CD14-positive monocyte (primary cell): Measurements from ENCODE around the gene BFSP2. TPM values are rescaled to one million over a fixed set of nuclear protein-coding genes. Genes with fewer than 3 reads are reported as not detected.

ENCODE experiments used
- DNase-seq, 3 donors: peaks; one replicate each; pipeline ENCODE4 v3.0.0-alpha.2; 2011 to 2022
- H2AFZ ChIP-seq: 2 replicates; pipeline ENCODE4 v1.6.0; 2012; ENCODE audit warnings: mild to moderate bottlenecking, low read depth, low read length, inconsistent platforms; ENCODE audit not compliant: insufficient read depth, poor library complexity, severe bottlenecking
- H3K27ac ChIP-seq, 2 donors: 1 replicate in 1 of 2; 2 replicates in 1 of 2; pipeline ENCODE4 v1.5.1; 2012 to 2013; ENCODE audit warnings: low read length in 2 of 2, control low read depth in 1 of 2, inconsistent platforms in 1 of 2, low read depth in 1 of 2, mild to moderate bottlenecking in 1 of 2
- H3K27me3 ChIP-seq, 2 donors: one replicate each; pipeline versions ENCODE4 v1.6.0 to v1.6.1; 2011 to 2013; ENCODE audit warnings: low read length in 2 of 2; ENCODE audit not compliant: control insufficient read depth in 2 of 2, insufficient read depth in 2 of 2
- H3K36me3 ChIP-seq, 2 donors: replicated peaks in 1 of 2; 1 replicate in 1 of 2; 2 replicates in 1 of 2; pipeline versions ENCODE4 v1.5.1 to v1.6.1; 2012 to 2013; ENCODE audit warnings: low read length in 2 of 2, control low read depth in 1 of 2, inconsistent platforms in 1 of 2, mild to moderate bottlenecking in 1 of 2; ENCODE audit not compliant: insufficient read depth in 2 of 2, control insufficient read depth in 1 of 2
- H3K4me1 ChIP-seq, 2 donors: 1 replicate in 1 of 2; 2 replicates in 1 of 2; pipeline versions ENCODE4 v1.5.1 to v1.6.1; 2012 to 2013; ENCODE audit warnings: low read length in 2 of 2, control low read depth in 1 of 2, inconsistent platforms in 1 of 2, mild to moderate bottlenecking in 1 of 2, moderate library complexity in 1 of 2; ENCODE audit not compliant: insufficient read depth in 2 of 2, control insufficient read depth in 1 of 2
- H3K4me2 ChIP-seq: replicated peaks from 2 replicates; pipeline ENCODE3; 2012; ENCODE audit warnings: low read length, moderate library complexity, mild to moderate bottlenecking; ENCODE audit not compliant: poor library complexity, severe bottlenecking; ENCODE audit errors: extremely low read depth
- H3K4me3 ChIP-seq, 3 experiments: fragments of 200-600 bp in 1 of 3; sonication (generic) in 1 of 3; replicated peaks in 1 of 3; 1 replicate in 2 of 3; 2 replicates in 1 of 3; pipeline ENCODE4 v1.5.1; 2011 to 2013; ENCODE audit warnings: low read length in 3 of 3, mild to moderate bottlenecking in 3 of 3, control low read depth in 2 of 3, low read depth in 2 of 3, inconsistent platforms in 1 of 3, moderate library complexity in 1 of 3
- H3K79me2 ChIP-seq: 2 replicates; pipeline ENCODE4 v1.6.0; 2012; ENCODE audit warnings: mild to moderate bottlenecking, control low read depth, inconsistent platforms, low read length, moderate library complexity; ENCODE audit not compliant: insufficient read depth
- H3K9ac ChIP-seq: 2 replicates; pipeline ENCODE4 v1.6.0; 2017; ENCODE audit warnings: low read length, mild to moderate bottlenecking; ENCODE audit not compliant: insufficient read depth, poor library complexity, severe bottlenecking
- H3K9me3 ChIP-seq, 2 donors: replicated peaks in 1 of 2; 1 replicate in 1 of 2; 2 replicates in 1 of 2; pipeline versions ENCODE4 v1.5.1 to v1.6.1; 2012 to 2013; ENCODE audit warnings: low read length in 2 of 2, control low read depth in 1 of 2; ENCODE audit not compliant: control insufficient read depth in 1 of 2, insufficient read depth in 1 of 2
- H4K20me1 ChIP-seq: 2 replicates; pipeline ENCODE4 v1.6.0; 2012; ENCODE audit warnings: mild to moderate bottlenecking, low read length, control low read depth, moderate library complexity; ENCODE audit not compliant: insufficient read depth
- H3K27ac Mint-ChIP-seq, 7 donors: one replicate each; pipeline ENCODE4 v1.8.0; 2020; ENCODE audit warnings: mild to moderate bottlenecking in 7 of 7, mixed read lengths in 7 of 7, moderate library complexity in 6 of 7, inconsistent platforms in 2 of 7
- H3K27me3 Mint-ChIP-seq, 3 donors: one replicate each; pipeline ENCODE4 v1.8.0; 2021 to 2022; ENCODE audit warnings: low read depth in 3 of 3, mild to moderate bottlenecking in 3 of 3, mixed read lengths in 3 of 3, moderate library complexity in 3 of 3, inconsistent platforms in 1 of 3
- H3K36me3 Mint-ChIP-seq, 2 donors: one replicate each; pipeline ENCODE4 v1.8.0; 2020; ENCODE audit warnings: mixed read lengths in 2 of 2, inconsistent platforms in 1 of 2, mild to moderate bottlenecking in 1 of 2
- H3K4me1 Mint-ChIP-seq: one replicate; pipeline ENCODE4 v1.8.0; 2020; ENCODE audit warnings: mild to moderate bottlenecking, mixed read lengths
- H3K4me3 Mint-ChIP-seq, 2 donors: one replicate each; pipeline ENCODE4 v1.8.0; 2020; ENCODE audit warnings: mild to moderate bottlenecking in 2 of 2, mixed read lengths in 2 of 2, moderate library complexity in 1 of 2
- H3K9me3 Mint-ChIP-seq, 7 donors: one replicate each; pipeline ENCODE4 v1.8.0; 2020 to 2022; ENCODE audit warnings: mixed read lengths in 7 of 7, mild to moderate bottlenecking in 6 of 7, moderate library complexity in 6 of 7, inconsistent platforms in 2 of 7
- WGBS: methylation state at CpG from one replicate; pipeline ENCODE4 v1.1.5; 2013; ENCODE audit warnings: missing lambda C conversion rate; ENCODE audit not compliant: insufficient coverage; 5-methylcytosine and 5-hydroxymethylcytosine counted together
- intact Hi-C, 2 donors: fragments of 100-400 bp; cut with micrococcal nuclease; formaldehyde crosslinking; loops; one replicate each; pipeline versions ENCODE4 v1.15.0 to v1.15.1; 2023
- polyA plus RNA-seq, 3 donors: library from polyadenylated mRNA; depleted of rRNA in 1 of 3; unstranded in 2 of 3; stranded (reverse) in 1 of 3; fragments of 300-500 nt in 2 of 3; fragments of >200 nt in 1 of 3; fragmentation: Illumina TruSeq in 2 of 3; gene quantifications; 1 replicate in 2 of 3; 2 replicates in 1 of 3; pipeline ENCODE4 v1.2.3, GENCODE V29; 2012 to 2021
- TF ChIP-seq, protein P1 (sequence below): fragments of 200-600 bp; IDR thresholded peaks from one replicate; pipeline ENCODE4 v1.8.0; 2022; ENCODE audit warnings: antibody characterized with exemption, mild to moderate bottlenecking

BFSP2 gene
- polyA plus RNA-seq, 3 donors, result not detected

DNA sequence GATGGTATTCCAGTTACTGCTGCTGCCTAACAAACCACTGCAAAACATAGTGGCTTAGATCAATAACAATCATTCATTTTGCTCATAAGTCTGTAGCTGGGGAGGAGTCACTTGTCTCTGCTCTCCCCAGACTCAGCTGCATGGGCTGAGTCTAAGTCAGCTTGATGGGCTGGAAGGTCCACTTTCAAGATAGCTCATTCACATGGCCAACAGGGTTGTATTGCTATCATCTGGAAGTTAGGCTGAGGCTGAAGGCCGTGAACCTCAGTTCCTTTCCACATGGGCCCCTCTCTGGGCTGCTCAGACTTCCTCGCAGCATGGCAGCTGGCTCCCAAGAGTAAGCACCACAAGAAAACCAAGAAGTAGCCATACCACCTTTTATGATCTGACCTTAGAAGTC is 28.7 kb upstream of the BFSP2 start:
- intact Hi-C loops, result no loop called here
- peaks cover 2 to 4% (median 4%) of the 10 kb centered on the region in 3 donors for H3K27me3 Mint-ChIP-seq
- no peaks in the 10 kb centered on the region for H4K20me1 ChIP-seq
- no peaks in the 10 kb centered on the region for H3K27me3 ChIP-seq
- no peak overlapping the region for H3K4me3 Mint-ChIP-seq
- H3K4me3 ChIP-seq, result no peak overlapping the region
- H3K4me1 ChIP-seq, result no peaks in the 10 kb centered on the region
- TF ChIP-seq, protein P1, sequence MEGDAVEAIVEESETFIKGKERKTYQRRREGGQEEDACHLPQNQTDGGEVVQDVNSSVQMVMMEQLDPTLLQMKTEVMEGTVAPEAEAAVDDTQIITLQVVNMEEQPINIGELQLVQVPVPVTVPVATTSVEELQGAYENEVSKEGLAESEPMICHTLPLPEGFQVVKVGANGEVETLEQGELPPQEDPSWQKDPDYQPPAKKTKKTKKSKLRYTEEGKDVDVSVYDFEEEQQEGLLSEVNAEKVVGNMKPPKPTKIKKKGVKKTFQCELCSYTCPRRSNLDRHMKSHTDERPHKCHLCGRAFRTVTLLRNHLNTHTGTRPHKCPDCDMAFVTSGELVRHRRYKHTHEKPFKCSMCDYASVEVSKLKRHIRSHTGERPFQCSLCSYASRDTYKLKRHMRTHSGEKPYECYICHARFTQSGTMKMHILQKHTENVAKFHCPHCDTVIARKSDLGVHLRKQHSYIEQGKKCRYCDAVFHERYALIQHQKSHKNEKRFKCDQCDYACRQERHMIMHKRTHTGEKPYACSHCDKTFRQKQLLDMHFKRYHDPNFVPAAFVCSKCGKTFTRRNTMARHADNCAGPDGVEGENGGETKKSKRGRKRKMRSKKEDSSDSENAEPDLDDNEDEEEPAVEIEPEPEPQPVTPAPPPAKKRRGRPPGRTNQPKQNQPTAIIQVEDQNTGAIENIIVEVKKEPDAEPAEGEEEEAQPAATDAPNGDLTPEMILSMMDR, result no peak
- WGBS, result 100% methylated on average over 1 of the region's 2 CpGs
- no peaks in the 10 kb centered on the region for H3K36me3 ChIP-seq
- no peak for DNase-seq
- H2AFZ ChIP-seq, result no peak overlapping the region
- H3K79me2 ChIP-seq, result no peaks in the 10 kb centered on the region
- H3K9me3 Mint-ChIP-seq, result no peaks in the 10 kb centered on the region
- H3K4me1 Mint-ChIP-seq, result no peaks in the 10 kb centered on the region
- no peak overlapping the region for H3K4me2 ChIP-seq
- H3K27ac Mint-ChIP-seq, result no peak overlapping the region
- no peaks in the 10 kb centered on the region for H3K36me3 Mint-ChIP-seq
- H3K9me3 ChIP-seq, result no peaks in the 10 kb centered on the region
- no peak overlapping the region for H3K27ac ChIP-seq
- no peak overlapping the region for H3K9ac ChIP-seq

DNA sequence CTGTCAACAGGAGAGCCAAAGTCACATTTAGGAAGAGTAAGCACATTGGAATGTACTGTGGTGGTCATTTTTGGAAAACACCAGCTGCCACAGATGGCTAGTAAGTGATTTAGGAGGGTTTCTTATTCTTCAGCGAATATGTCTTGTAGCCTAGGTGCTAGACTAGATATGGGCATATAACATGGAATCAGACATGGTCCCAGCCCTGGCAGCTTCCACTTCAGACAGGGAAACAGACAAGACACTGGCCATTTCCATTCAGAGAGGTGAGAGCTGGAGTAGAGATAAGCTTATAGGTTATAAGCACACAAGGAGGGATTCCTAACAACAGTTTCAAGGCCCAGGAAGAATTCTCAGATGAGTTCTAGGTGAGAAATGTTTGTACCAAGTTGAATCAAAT is 28.2 kb upstream of the BFSP2 start:
- Histone ChIP-seq H3K9me3 (no peaks in the 10 kb centered on the region), H3K27me3 (no peaks in the 10 kb centered on the region), H3K4me3 (no peak overlapping the region), H3K4me2 (no peak overlapping the region), H3K9ac (no peak overlapping the region), H3K27ac (no peak overlapping the region), H3K36me3 (no peaks in the 10 kb centered on the region), H4K20me1 (no peaks in the 10 kb centered on the region), H2AFZ (no peak overlapping the region), H3K4me1 (no peaks in the 10 kb centered on the region), H3K79me2 (no peaks in the 10 kb centered on the region)
- H3K9me3 Mint-ChIP-seq, result no peaks in the 10 kb centered on the region
- no peak overlapping the region for H3K27ac Mint-ChIP-seq
- intact Hi-C loops, result no loop called here
- H3K4me1 Mint-ChIP-seq, result no peaks in the 10 kb centered on the region
- TF ChIP-seq, protein P1, result no peak
- H3K4me3 Mint-ChIP-seq, result no peak overlapping the region
- no peak for DNase-seq
- peaks cover 2 to 4% (median 4%) of the 10 kb centered on the region in 3 donors for H3K27me3 Mint-ChIP-seq
- WGBS, result no CpG with 5 or more reads among the region's 1 CpG
- H3K36me3 Mint-ChIP-seq, result no peaks in the 10 kb centered on the region
